ENCODE data around the gene CDH2.

- TF ChIP-seq CTCF (conservative IDR thresholded peaks at IDR 0.05 in 1 of 2, IDR thresholded peaks at IDR 0.05 in 1 of 2; ENCODE audit: low read depth in 1 of 2, low read length in 2 of 2) = no peak
- no peak for TF ChIP-seq EZH2 (IDR thresholded peaks at IDR 0.05; ENCODE audit: low read length, missing control alignments)
These were observed 95.4 kb downstream of the CDH2 start for GRCh38 chr18:28081516-28081915.
